Osteocyte (in vitro differentiated cells): ENCODE measurements around the gene P4HA1. TPM values are rescaled to one million over a fixed set of nuclear protein-coding genes. Genes with fewer than 3 reads are reported as not detected.

ENCODE experiments used
- DNase-seq: peaks from one replicate; pipeline ENCODE4 v3.0.0; 2021; ENCODE audit warnings: mixed read lengths; ENCODE audit not compliant: unreplicated experiment; ENCODE audit errors: extremely low spot score
- H3K27ac Mint-ChIP-seq: one replicate; pipeline ENCODE4 v1.8.0; 2021; ENCODE audit warnings: mild to moderate bottlenecking, mixed read lengths; ENCODE audit not compliant: unreplicated experiment
- H3K27me3 Mint-ChIP-seq: one replicate; pipeline ENCODE4 v1.8.0; 2021; ENCODE audit warnings: mixed read lengths; ENCODE audit not compliant: unreplicated experiment
- H3K36me3 Mint-ChIP-seq: one replicate; pipeline ENCODE4 v1.8.0; 2021; ENCODE audit warnings: mixed read lengths; ENCODE audit not compliant: unreplicated experiment
- H3K4me1 Mint-ChIP-seq: one replicate; pipeline ENCODE4 v1.8.0; 2021; ENCODE audit warnings: mixed read lengths; ENCODE audit not compliant: unreplicated experiment
- H3K4me3 Mint-ChIP-seq: one replicate; pipeline ENCODE4 v1.8.0; 2021; ENCODE audit warnings: mild to moderate bottlenecking, moderate library complexity, mixed read lengths; ENCODE audit not compliant: unreplicated experiment
- H3K9me3 Mint-ChIP-seq: one replicate; pipeline ENCODE4 v1.8.0; 2021; ENCODE audit warnings: mixed read lengths; ENCODE audit not compliant: unreplicated experiment
- total RNA-seq: library from RNA; stranded (reverse); gene quantifications from 2 replicates; pipeline ENCODE4 v1.2.1, GENCODE V29; 2021
- TF ChIP-seq, protein P1 (sequence below): fragments of 200-600 bp; sonication (generic); IDR thresholded peaks from 2 replicates; pipeline ENCODE4 v1.5.0; 2021; ENCODE audit warnings: antibody characterized with exemption, mild to moderate bottlenecking, moderate library complexity

Gene P4HA1
- total RNA-seq, 1 donor from 2014 or later = 101 TPM

- peak overlapping the region; percentile 31 for H3K27ac Mint-ChIP-seq
- H3K36me3 Mint-ChIP-seq = peaks cover 31% of the 10 kb centered on the region
- peaks cover 16% of the 10 kb centered on the region for H3K4me1 Mint-ChIP-seq
- DNase-seq = no peak
- TF ChIP-seq, protein P1, sequence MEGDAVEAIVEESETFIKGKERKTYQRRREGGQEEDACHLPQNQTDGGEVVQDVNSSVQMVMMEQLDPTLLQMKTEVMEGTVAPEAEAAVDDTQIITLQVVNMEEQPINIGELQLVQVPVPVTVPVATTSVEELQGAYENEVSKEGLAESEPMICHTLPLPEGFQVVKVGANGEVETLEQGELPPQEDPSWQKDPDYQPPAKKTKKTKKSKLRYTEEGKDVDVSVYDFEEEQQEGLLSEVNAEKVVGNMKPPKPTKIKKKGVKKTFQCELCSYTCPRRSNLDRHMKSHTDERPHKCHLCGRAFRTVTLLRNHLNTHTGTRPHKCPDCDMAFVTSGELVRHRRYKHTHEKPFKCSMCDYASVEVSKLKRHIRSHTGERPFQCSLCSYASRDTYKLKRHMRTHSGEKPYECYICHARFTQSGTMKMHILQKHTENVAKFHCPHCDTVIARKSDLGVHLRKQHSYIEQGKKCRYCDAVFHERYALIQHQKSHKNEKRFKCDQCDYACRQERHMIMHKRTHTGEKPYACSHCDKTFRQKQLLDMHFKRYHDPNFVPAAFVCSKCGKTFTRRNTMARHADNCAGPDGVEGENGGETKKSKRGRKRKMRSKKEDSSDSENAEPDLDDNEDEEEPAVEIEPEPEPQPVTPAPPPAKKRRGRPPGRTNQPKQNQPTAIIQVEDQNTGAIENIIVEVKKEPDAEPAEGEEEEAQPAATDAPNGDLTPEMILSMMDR = no peak
- H3K4me3 Mint-ChIP-seq = no peak overlapping the region
- no peaks in the 10 kb centered on the region for H3K27me3 Mint-ChIP-seq
- no peaks in the 10 kb centered on the region for H3K9me3 Mint-ChIP-seq
These were observed 38.5 kb downstream of the P4HA1 start for GRCh38 chr10:73058057-73058591.

- Mint-ChIP-seq H3K4me1 (no peaks in the 10 kb centered on the region), H3K36me3 (peaks cover 34% of the 10 kb centered on the region), H3K4me3 (no peak overlapping the region), H3K9me3 (no peaks in the 10 kb centered on the region), H3K27me3 (no peaks in the 10 kb centered on the region), H3K27ac (peak overlapping the region; percentile 47)
- no peak for DNase-seq
- TF ChIP-seq, protein P1 = no peak
These were observed 42.4 kb downstream of the P4HA1 start for GRCh38 chr10:73054286-73054685.

GRCh38 chr10:73053275-73053674, 43.4 kb downstream of the P4HA1 start:
- Mint-ChIP-seq H3K27me3 (no peaks in the 10 kb centered on the region), H3K9me3 (no peaks in the 10 kb centered on the region), H3K27ac (no peak overlapping the region), H3K4me3 (no peak overlapping the region), H3K36me3 (peaks cover 31% of the 10 kb centered on the region), H3K4me1 (no peaks in the 10 kb centered on the region)
- TF ChIP-seq, protein P1 = no peak
- no peak for DNase-seq

GRCh38 chr10:73044378-73045285, 52.0 kb downstream of the P4HA1 start:
- H3K27me3 Mint-ChIP-seq = no peaks in the 10 kb centered on the region
- H3K27ac Mint-ChIP-seq = peak overlapping the region; percentile 87
- TF ChIP-seq, protein P1 = no peak
- no peaks in the 10 kb centered on the region for H3K9me3 Mint-ChIP-seq
- peak overlapping the region; percentile 15 for H3K4me3 Mint-ChIP-seq
- H3K4me1 Mint-ChIP-seq = peaks cover 36% of the 10 kb centered on the region
- no peak for DNase-seq
- peaks cover 20% of the 10 kb centered on the region for H3K36me3 Mint-ChIP-seq

- DNase-seq = no peak
- peaks cover 39% of the 10 kb centered on the region for H3K4me1 Mint-ChIP-seq
- H3K27me3 Mint-ChIP-seq = no peaks in the 10 kb centered on the region
- TF ChIP-seq, protein P1 = no peak
- no peaks in the 10 kb centered on the region for H3K9me3 Mint-ChIP-seq
- H3K27ac Mint-ChIP-seq = peak overlapping the region; percentile 87
- H3K4me3 Mint-ChIP-seq = peak overlapping the region; percentile 15
- H3K36me3 Mint-ChIP-seq = peaks cover 20% of the 10 kb centered on the region
These were observed 52.8 kb downstream of the P4HA1 start for GRCh38 chr10:73043766-73044377.
